Mucosa of gallbladder (tissue), 1 donor: ENCODE data around the gene CENPX. TPM values are rescaled to one million over a fixed set of nuclear protein-coding genes. Genes with fewer than 3 reads are reported as not detected.

Experiments
- DNase-seq: peaks from one replicate; pipeline ENCODE4 v3.0.0-alpha.2; 2020; ENCODE audit warnings: low spot score
- total RNA-seq: library from RNA; stranded (reverse); gene quantifications from one replicate; pipeline ENCODE4 v1.2.1, GENCODE V29; 2021
- donor health status: DM: no; HTN: no; CAD: no.

CENPX gene
- total RNA-seq, 1 donor from 2014 or later = 43.4 TPM

GRCh38 chr17:81980707-81981343 is 41.9 kb downstream of the CENPX start:
- no peak for DNase-seq

GRCh38 chr17:81980122-81980521 is 42.6 kb downstream of the CENPX start:
- DNase-seq = no peak

- DNase-seq = no peak
Measured at GRCh38 chr17:81978524-81979298, 44.0 kb downstream of the CENPX start.

GRCh38 chr17:81977211-81977808 is 45.4 kb downstream of the CENPX start, which contains the start of gene ASPSCR1:
Gene ASPSCR1, plus strand, starts transcription at chr17:81977629. Its CDS starts 18 bp downstream, at chr17:81977647.
- peak; percentile 92 for DNase-seq

GRCh38 chr17:81976332-81977210 is 46.1 kb downstream of the CENPX start:
- DNase-seq = no peak

GRCh38 chr17:81973432-81973831 is 49.2 kb downstream of the CENPX start:
- DNase-seq = no peak

GRCh38 chr17:81968850-81969812 is 53.5 kb downstream of the CENPX start:
- DNase-seq = no peak

Other genes with a start within 250 kb of the CENPX start
- gene GCGR, start 218.7 kb downstream of the CENPX start, total RNA-seq = 0.20 TPM
- gene MCRIP1, start 189.6 kb downstream of the CENPX start, total RNA-seq = 85.3 TPM
- gene PPP1R27, start 187.8 kb downstream of the CENPX start, total RNA-seq = not detected
- 611 TPM for gene P4HB, start 162.3 kb downstream of the CENPX start, total RNA-seq
- gene ARHGDIA, start 151.5 kb downstream of the CENPX start, total RNA-seq = 340 TPM
- gene ALYREF, start 131.3 kb downstream of the CENPX start, total RNA-seq = 48.1 TPM
- 124 TPM for gene ANAPC11, start 131.2 kb downstream of the CENPX start, total RNA-seq
- 0.55 TPM for gene NPB, start 120.6 kb downstream of the CENPX start, total RNA-seq
- gene PCYT2, start 111.5 kb downstream of the CENPX start, total RNA-seq = 66.0 TPM
- gene SIRT7, start 104.7 kb downstream of the CENPX start, total RNA-seq = 58.1 TPM
- 31.6 TPM for gene MAFG, start 95.1 kb downstream of the CENPX start, total RNA-seq
- gene PYCR1, start 85.6 kb downstream of the CENPX start, total RNA-seq = 12.6 TPM
- not detected for gene MYADML2, start 75.6 kb downstream of the CENPX start, total RNA-seq
- gene NOTUM, start 61.7 kb downstream of the CENPX start, total RNA-seq = 1.3 TPM
- gene ASPSCR1, start 45.2 kb downstream of the CENPX start, total RNA-seq = 45.4 TPM
- gene LRRC45, start 427 bp upstream of the CENPX start, total RNA-seq = 26.4 TPM
- gene RAC3, start 8.8 kb upstream of the CENPX start, total RNA-seq = 8.9 TPM
- 102 TPM for gene DCXR, start 14.8 kb upstream of the CENPX start, total RNA-seq
- 51.6 TPM for gene RFNG, start 28.9 kb upstream of the CENPX start, total RNA-seq
- gene GPS1, start 29.0 kb upstream of the CENPX start, total RNA-seq = 107 TPM
- 92.4 TPM for gene DUS1L, start 42.9 kb upstream of the CENPX start, total RNA-seq
- 181 TPM for gene FASN, start 75.4 kb upstream of the CENPX start, total RNA-seq
- 56.9 TPM for gene CCDC57, start 190.0 kb upstream of the CENPX start, total RNA-seq
- gene SLC16A3, start 206.2 kb upstream of the CENPX start, total RNA-seq = 95.7 TPM